ENCODE results near the gene GRIN1.
A peak's percentile ranks its signal among the peaks of the same experiment; 100 is the strongest.

The GRIN1 gene

GRCh38 chr9:137163805-137164204 is 24.9 kb downstream of the GRIN1 start:
- Histone ChIP-seq H3K4me3 (ENCODE audit: low read depth, low read length) (no peak overlapping the region), H3K4me1 (ENCODE audit: control insufficient read depth, insufficient read depth, low read length) (no peaks in the 10 kb centered on the region), H3K27ac (ENCODE audit: extremely low read depth, low read depth, low read length) (no peak overlapping the region), H3K9me3 (ENCODE audit: control insufficient read depth, insufficient read depth, low read depth, low read length) (no peaks in the 10 kb centered on the region), H3K36me3 (ENCODE audit: control insufficient read depth in 2 of 2, insufficient read depth in 1 of 2, low read length in 2 of 2) (no peaks in the 10 kb centered on the region)
- ChIA-PET POLR2A (interaction anchor here (2.5 kb wide), 1 partner anchor 34 kb away, joined by 7 read pairs; no protein-coding TSS in a partner anchor), CTCF (interaction anchor here (0.6 kb wide), 1 partner anchor 42 kb away, joined by 4 read pairs; no protein-coding TSS in a partner anchor)
- no peak for TF ChIP-seq ZNF214 (tag by site-specific recombination; IDR thresholded peaks at IDR 0.05; ENCODE audit: borderline replicate concordance)
- no peak for TF ChIP-seq ZNF561 (tag by site-specific recombination; IDR thresholded peaks at IDR 0.05; ENCODE audit: borderline replicate concordance)
- no peak for TF ChIP-seq ZNF132 (tag by site-specific recombination; IDR thresholded peaks at IDR 0.05; ENCODE audit: borderline replicate concordance)
- TF ChIP-seq ZNF610 (tag by site-specific recombination; IDR thresholded peaks at IDR 0.05; ENCODE audit: borderline replicate concordance): no peak
- TF ChIP-seq ZNF311 (tag by site-specific recombination; IDR thresholded peaks at IDR 0.05; ENCODE audit: borderline replicate concordance): no peak
- no peak for TF ChIP-seq ZNF549 (tag by site-specific recombination; IDR thresholded peaks at IDR 0.05)

- Histone ChIP-seq H3K4me3 (ENCODE audit: low read depth, low read length) (no peak overlapping the region), H3K9me3 (ENCODE audit: control insufficient read depth, insufficient read depth, low read depth, low read length) (no peaks in the 10 kb centered on the region), H3K27ac (ENCODE audit: extremely low read depth, low read depth, low read length) (no peak overlapping the region), H3K4me1 (ENCODE audit: control insufficient read depth, insufficient read depth, low read length) (no peaks in the 10 kb centered on the region; the same call in 1 of the 2 replicates), H3K36me3 (ENCODE audit: control insufficient read depth in 2 of 2, insufficient read depth in 1 of 2, low read length in 2 of 2) (no peaks in the 10 kb centered on the region)
- no peak for TF ChIP-seq ZNF114 (tag by site-specific recombination; IDR thresholded peaks at IDR 0.05)
- peak; percentile 43; the same call in 1 of the 2 replicates for TF ChIP-seq GLIS2 (tag by site-specific recombination; IDR thresholded peaks at IDR 0.05)
- ChIA-PET CTCF (no interaction called here), POLR2A (no interaction called here)
Measured at GRCh38 chr9:137164370-137165249, 25.7 kb downstream of the GRIN1 start.

GRCh38 chr9:137165250-137165836 is 26.4 kb downstream of the GRIN1 start:
- ChIA-PET CTCF (interaction anchor here (0.9 kb wide), 1 partner anchor 23 kb away, joined by 3 read pairs; the partner anchor contains the start of genes ANAPC2 and SSNA1), POLR2A (interaction anchor here (0.6 to 1.9 kb wide), 3 partner anchors 24 to 54 kb away, joined by 3 to 7 read pairs (median 6); no protein-coding TSS in a partner anchor)
- Histone ChIP-seq H3K9me3 (ENCODE audit: control insufficient read depth, insufficient read depth, low read depth, low read length) (no peaks in the 10 kb centered on the region), H3K36me3 (ENCODE audit: control insufficient read depth in 2 of 2, insufficient read depth in 1 of 2, low read length in 2 of 2) (no peaks in the 10 kb centered on the region), H3K4me3 (ENCODE audit: low read depth, low read length) (no peak overlapping the region), H3K4me1 (ENCODE audit: control insufficient read depth, insufficient read depth, low read length) (no peaks in the 10 kb centered on the region; the same call in 1 of the 2 replicates), H3K27ac (ENCODE audit: extremely low read depth, low read depth, low read length) (no peak overlapping the region)
- TF ChIP-seq ZNF571 (tag by site-specific recombination; IDR thresholded peaks at IDR 0.05): no peak
- no peak for TF ChIP-seq RBAK (tag by site-specific recombination; IDR thresholded peaks at IDR 0.05)
- TF ChIP-seq ZNF423 (tag by site-specific recombination; IDR thresholded peaks at IDR 0.05): no peak
- no peak for TF ChIP-seq ZNF132 (tag by site-specific recombination; IDR thresholded peaks at IDR 0.05; ENCODE audit: borderline replicate concordance)
- no peak for TF ChIP-seq SALL2 (tag by site-specific recombination; IDR thresholded peaks at IDR 0.05; ENCODE audit: borderline replicate concordance)
- no peak for TF ChIP-seq KLF17 (tag by site-specific recombination; IDR thresholded peaks at IDR 0.05)
- TF ChIP-seq ZBTB20 (tag by site-specific recombination; IDR thresholded peaks at IDR 0.05): no peak
- TF ChIP-seq TCF7L2 (IDR thresholded peaks at IDR 0.05; ENCODE audit: borderline replicate concordance, low read depth, low read length): no peak
- no peak for TF ChIP-seq KLF1 (tag by site-specific recombination; IDR thresholded peaks at IDR 0.05)
- TF ChIP-seq ZNF214 (tag by site-specific recombination; IDR thresholded peaks at IDR 0.05; ENCODE audit: borderline replicate concordance): no peak
- no peak for TF ChIP-seq ZNF292 (tag by site-specific recombination; IDR thresholded peaks at IDR 0.05; ENCODE audit: borderline replicate concordance, low read depth)
- no peak for TF ChIP-seq ZNF37A (tag by site-specific recombination; IDR thresholded peaks at IDR 0.05)
- no peak for TF ChIP-seq INSM2 (tag by site-specific recombination; IDR thresholded peaks at IDR 0.05)
- TF ChIP-seq IKZF3 (tag by site-specific recombination; IDR thresholded peaks at IDR 0.05): no peak
- TF ChIP-seq GLI4 (tag by site-specific recombination; IDR thresholded peaks at IDR 0.05): no peak
- TF ChIP-seq ZNF449 (tag by site-specific recombination; IDR thresholded peaks at IDR 0.05): no peak
- no peak for TF ChIP-seq ZNF202 (tag by site-specific recombination; IDR thresholded peaks at IDR 0.05; ENCODE audit: borderline replicate concordance)
- TF ChIP-seq ZNF555 (tag by site-specific recombination; conservative IDR thresholded peaks at IDR 0.05): no peak

Measured in HEK293 (cell line).